GDM1 (cell line): Measurements from ENCODE around the gene PYDC2.
"Not testable (repeated sequence)": the region's sequence is repeated elsewhere in the genome, so short reads cannot be mapped to it uniquely, and the experiment has no call there.

Experiments
- DNase-seq: peaks from one replicate; lab custom pipeline; 2025; lab: John Stamatoyannopoulos, UW

The PYDC2 gene

GRCh38 chr3:191470545-191470944 is 9.6 kb downstream of the PYDC2 start:
- DNase-seq, result no peak

DNA sequence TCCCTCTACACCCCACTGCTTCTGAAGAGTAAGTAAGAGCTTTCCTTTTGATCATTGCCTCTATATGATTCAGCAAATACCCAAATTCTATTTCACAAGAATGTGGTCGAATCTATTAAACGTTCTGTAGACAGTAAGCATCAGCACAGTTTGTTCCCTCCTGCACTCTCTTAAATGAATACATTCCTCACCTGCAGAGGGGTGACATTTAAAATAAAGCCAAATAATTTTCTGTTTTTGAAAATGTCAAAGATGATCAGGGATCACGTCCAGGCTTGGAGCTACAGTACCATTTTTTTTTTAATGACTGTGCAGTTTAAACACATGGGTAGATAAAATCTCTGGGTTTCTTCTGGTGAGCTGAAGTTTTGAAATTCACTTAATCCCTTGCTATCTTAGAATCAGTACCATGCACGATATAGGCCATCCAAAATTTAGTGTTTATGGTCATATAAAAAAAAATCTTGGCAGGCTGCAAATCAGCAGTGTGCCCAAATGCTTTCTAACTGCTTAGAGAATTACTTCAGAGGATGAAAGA is 12.8 kb downstream of the PYDC2 start:
- no peak for DNase-seq

DNA sequence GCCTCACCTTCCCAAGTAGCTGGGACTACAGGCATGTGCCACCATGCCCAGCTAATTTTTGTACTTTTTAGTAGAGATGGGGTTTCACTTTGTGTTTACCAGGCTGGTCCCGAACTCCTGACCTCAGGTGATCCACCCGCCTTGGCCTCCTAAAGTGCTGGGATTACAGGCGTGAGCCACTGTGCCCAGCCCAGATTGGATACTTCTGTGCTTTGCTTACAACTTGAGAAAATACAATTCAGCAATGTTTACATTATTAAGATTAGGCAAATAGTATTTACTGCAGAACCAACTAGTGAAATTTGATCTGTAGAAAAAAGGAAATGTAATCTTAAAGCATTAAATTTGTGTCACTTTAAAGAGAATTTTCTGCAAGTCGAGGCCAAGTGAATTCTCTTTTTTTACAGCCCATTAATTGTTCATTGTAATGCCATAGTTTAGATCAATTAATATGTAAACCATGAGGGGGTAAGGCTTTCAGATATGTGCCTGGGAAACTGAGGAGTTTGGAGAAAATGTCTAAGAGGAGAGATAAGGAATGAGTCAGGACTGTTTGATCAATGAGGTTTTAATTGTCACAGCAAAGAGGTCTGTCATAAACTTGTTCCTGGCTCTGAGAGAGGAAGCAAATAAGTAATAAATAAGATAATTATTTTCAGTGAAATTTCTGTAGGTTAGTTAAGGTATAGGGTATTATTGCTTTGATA is 15.3 kb downstream of the PYDC2 start:
- no peak for DNase-seq

DNA sequence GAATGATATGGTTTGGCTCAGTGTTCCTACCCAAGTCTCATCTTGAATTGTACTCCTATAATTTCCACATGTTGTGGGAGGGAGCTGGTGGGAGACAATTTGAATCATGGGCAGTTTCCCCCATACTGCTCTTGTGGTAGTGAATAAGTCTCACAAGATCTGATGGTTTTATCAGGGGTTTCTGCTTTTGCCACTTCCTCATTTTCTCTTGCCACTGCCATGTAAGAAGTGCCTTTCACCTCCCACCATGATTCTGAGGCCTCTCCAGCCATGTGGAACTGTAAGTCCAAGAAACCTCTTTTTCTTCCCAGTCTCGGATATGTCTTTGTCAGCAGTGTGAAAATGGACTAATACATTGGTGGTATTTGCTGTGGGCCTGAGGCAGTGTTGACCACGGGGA is 23.0 kb downstream of the PYDC2 start:
- DNase-seq, result not testable (repeated sequence)

DNA sequence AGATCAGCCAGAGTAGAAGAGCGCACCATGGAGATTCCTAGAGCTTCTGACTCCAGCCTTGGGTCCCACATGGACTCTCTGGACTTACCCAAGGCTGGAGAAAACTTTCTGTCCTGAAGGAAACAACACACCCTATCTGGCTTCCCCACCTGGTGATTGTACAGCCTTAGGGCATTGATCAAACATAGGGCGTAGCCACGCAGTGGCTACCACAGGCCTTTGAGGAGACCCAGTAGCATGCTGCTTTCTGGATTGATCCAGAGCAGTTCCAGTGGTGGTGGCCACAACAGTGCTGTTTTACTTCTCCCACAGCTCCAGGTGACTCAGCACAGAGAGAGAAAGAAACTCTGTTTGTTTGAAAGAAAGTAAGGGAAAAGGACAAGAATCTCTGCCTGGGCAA is 23.5 kb downstream of the PYDC2 start:
- DNase-seq, result no peak

- no peak for DNase-seq
Measured at GRCh38 chr3:191492601-191493000, 31.6 kb downstream of the PYDC2 start.

DNA sequence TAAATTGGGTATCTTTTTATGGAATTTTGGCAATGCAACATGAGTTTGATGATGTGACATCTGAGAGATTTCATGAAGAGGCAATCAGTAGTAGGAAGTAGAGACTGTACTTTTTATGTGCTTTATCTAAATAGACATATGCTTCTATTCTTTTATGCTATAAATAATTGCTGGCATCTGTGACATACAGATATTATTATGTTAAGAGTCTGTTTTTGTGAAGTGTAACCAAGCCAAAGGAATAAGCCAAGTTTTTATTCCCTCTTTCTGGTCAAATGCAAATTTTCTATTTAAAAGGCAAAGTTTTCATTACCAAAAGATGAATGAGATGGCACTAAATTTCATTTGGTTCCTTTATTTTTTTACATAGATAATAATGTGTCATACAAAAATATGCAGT is 32.4 kb downstream of the PYDC2 start:
- DNase-seq, result no peak

DNA sequence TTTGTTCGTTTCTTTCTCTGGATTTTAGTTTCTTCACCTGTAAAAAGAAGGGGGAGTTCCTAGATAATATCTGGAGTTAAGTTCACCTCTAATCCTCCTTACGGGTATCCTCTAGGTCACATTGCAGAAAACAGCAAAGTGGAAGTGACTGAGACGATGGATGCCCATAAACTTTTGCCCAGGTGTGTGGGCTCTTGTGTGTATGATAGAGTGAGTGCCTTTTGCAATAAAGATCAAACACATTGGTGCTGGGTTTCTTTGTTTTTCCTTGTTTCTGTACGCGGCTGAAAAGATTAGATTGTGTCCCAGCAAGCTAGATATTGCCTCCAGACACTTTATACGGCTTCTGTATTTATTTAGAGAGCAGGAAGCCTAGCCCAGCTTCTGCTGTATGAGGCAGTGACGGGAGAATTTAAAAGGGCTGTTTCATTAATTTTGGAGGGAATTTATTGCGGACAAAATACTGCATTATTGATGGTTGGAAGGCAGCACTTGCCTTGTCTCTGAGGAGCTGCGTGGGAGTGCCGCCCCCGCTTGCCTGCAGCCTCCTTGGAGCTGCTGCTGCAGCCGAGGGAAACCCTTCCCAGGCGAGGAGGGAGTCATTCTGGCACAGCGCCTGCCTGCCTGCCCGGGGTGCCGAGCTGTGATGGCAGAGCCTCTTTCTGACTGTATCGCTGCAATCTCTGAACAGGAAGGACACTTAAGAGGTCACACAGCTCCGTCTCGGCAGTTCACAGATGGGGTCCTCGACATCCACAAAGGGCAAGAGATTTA is 38.5 kb downstream of the PYDC2 start:
- no peak for DNase-seq

- no peak for DNase-seq
Measured at GRCh38 chr3:191500892-191501291, 39.9 kb downstream of the PYDC2 start.

DNA sequence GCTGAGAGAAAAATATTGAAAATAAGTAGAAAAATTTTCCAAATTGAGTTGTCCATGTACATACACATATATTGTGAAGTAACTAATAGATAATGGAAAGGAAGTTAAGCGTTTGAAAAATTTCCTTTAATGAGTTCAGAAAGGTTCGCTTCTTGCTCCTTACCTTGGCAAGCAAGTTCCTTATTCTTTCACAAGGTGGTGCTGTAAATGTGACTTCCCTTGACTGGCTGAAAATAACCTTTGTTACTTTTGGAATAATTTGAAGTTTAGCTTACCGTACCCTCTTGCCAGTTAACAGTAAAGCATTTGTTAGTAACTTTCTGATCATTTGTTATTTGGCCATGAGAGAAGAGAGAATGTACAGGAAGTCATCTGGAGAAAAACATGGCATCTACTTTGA is 41.6 kb downstream of the PYDC2 start:
- DNase-seq, result no peak

- no peak for DNase-seq
Measured at GRCh38 chr3:191509078-191509477, 48.1 kb downstream of the PYDC2 start.
